ENCODE data around the gene RNF213. TPM values are rescaled to one million over a fixed set of nuclear protein-coding genes. Genes with fewer than 3 reads are reported as not detected.

RNF213 gene
- total and polyA plus RNA-seq, 2 of the 8 experiments (the other 6 are each of a cell fraction or from before 2014, with no cell fraction given), result 33.8 to 62.8 TPM

GRCh38 chr17:80397686-80398085 is 137.0 kb downstream of the RNF213 start:
- Histone ChIP-seq H4K20me1 (replicated peaks in 1 of 2; ENCODE audit: control insufficient read depth in 1 of 2, insufficient read depth in 2 of 2, low read length in 2 of 2) (peaks cover 2 to 3% of the 10 kb centered on the region in 2 experiments), H3K79me2 (ENCODE audit: control insufficient read depth in 1 of 2, insufficient read depth in 2 of 2, low read length in 2 of 2) (no peaks in the 10 kb centered on the region), H3K18ac (ENCODE audit: extremely low read depth, low read length) (no peak overlapping the region), H3K14ac (ENCODE audit: insufficient read length) (no peak overlapping the region), H3K9ac (replicated peaks in 1 of 4; ENCODE audit: extremely low read depth in 1 of 4, low read depth in 3 of 4, low read length in 3 of 4) (no peak overlapping the region), H3K23me2 (ENCODE audit: low read depth, low read length) (no peaks in the 10 kb centered on the region), H2BK20ac (ENCODE audit: low read length) (no peak overlapping the region), H3K27me3 (replicated peaks in 1 of 4; ENCODE audit: control insufficient read depth in 3 of 4, extremely low read depth in 1 of 4, insufficient read depth in 3 of 4, low read length in 3 of 4) (no peaks in the 10 kb centered on the region), H4K8ac (ENCODE audit: extremely low read depth, insufficient read depth, low read length) (no peak overlapping the region), H3K79me1 (ENCODE audit: low read depth, low read length) (no peaks in the 10 kb centered on the region), H3K9me3 (ENCODE audit: insufficient read depth in 2 of 2, low read depth in 1 of 2, low read length in 1 of 2) (no peaks in the 10 kb centered on the region), H2BK15ac (ENCODE audit: low read length) (no peak overlapping the region), H3K23ac (ENCODE audit: insufficient read length) (no peak overlapping the region), H2BK120ac (replicated peaks; ENCODE audit: low read depth, low read length) (no peak overlapping the region), H3K36me3 (ENCODE audit: control insufficient read depth in 2 of 4, insufficient read depth in 4 of 4, low read length in 3 of 4) (peaks cover 0 to 10% (median 0%) of the 10 kb centered on the region in 4 experiments; a peak in 2 of 8 replicates), H3K27ac (ENCODE audit: low read depth, low read length) (no peak overlapping the region), H4K5ac (ENCODE audit: insufficient read length, low read depth, low read length) (no peak overlapping the region), H2AK5ac (ENCODE audit: low read depth, low read length) (no peak overlapping the region), H2BK5ac (ENCODE audit: low read depth, low read length) (no peak overlapping the region), H2AFZ (ENCODE audit: low read length) (no peak overlapping the region), H3K4me1 (replicated peaks in 1 of 4; ENCODE audit: control insufficient read depth in 3 of 4, insufficient read depth in 4 of 4, low read length in 3 of 4) (peaks cover 0 to 12% (median 3%) of the 10 kb centered on the region in 4 experiments; a peak in 4 of 7 replicates), H3K4ac (replicated peaks; ENCODE audit: insufficient read length, low read depth, low read length) (no peak overlapping the region), H3K56ac (replicated peaks; ENCODE audit: insufficient read length, low read depth, low read length) (no peak overlapping the region), H3K4me3 (ENCODE audit: extremely low read depth in 1 of 4, insufficient read depth in 2 of 4, low read depth in 3 of 4, low read length in 4 of 4) (no peak overlapping the region), H2BK12ac (ENCODE audit: low read depth, low read length) (no peak overlapping the region), H4K91ac (replicated peaks; ENCODE audit: insufficient read length, low read length) (no peak overlapping the region), H3K4me2 (ENCODE audit: insufficient read depth in 1 of 2, low read depth in 2 of 2, low read length in 2 of 2) (no peak overlapping the region)
- FAIRE-seq (no peak), DNase-seq (ENCODE audit: low read depth in 1 of 2, low spot score in 2 of 2) (no peak)
- ChIA-PET POLR2A (ENCODE audit: partially characterized antibody) (interaction anchor here (1.3 kb wide), 1 partner anchor 49 kb away, joined by 3 read pairs; no protein-coding TSS in a partner anchor), CTCF (ENCODE audit: partially characterized antibody) (interaction anchor here (1.1 kb wide), 1 partner anchor 37 kb away, joined by 4 read pairs; no protein-coding TSS in a partner anchor)
- WGBS, 2 experiments (ENCODE audit: extremely low coverage in 1 of 2, insufficient coverage in 1 of 2, insufficient read length in 1 of 2, insufficient replicate concordance in 2 of 2, low coverage in 1 of 2, low lambda C conversion rate in 2 of 2, missing lambda C conversion rate in 1 of 2), result 86% methylated on average over 10 of the region's 10 CpGs; no CpG with 5 or more reads in 1 of the 2 experiments
- TF ChIP-seq JUN (IDR thresholded peaks at IDR 0.05; ENCODE audit: low read depth, low read length), result no peak
- no peak for TF ChIP-seq SIN3A (conservative IDR thresholded peaks at IDR 0.05 in 1 of 2, IDR thresholded peaks at IDR 0.05 in 1 of 2; ENCODE audit: low read depth in 1 of 2, low read length in 2 of 2)
- TF ChIP-seq, protein P1, sequence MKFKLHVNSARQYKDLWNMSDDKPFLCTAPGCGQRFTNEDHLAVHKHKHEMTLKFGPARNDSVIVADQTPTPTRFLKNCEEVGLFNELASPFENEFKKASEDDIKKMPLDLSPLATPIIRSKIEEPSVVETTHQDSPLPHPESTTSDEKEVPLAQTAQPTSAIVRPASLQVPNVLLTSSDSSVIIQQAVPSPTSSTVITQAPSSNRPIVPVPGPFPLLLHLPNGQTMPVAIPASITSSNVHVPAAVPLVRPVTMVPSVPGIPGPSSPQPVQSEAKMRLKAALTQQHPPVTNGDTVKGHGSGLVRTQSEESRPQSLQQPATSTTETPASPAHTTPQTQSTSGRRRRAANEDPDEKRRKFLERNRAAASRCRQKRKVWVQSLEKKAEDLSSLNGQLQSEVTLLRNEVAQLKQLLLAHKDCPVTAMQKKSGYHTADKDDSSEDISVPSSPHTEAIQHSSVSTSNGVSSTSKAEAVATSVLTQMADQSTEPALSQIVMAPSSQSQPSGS (IDR thresholded peaks at IDR 0.05; ENCODE audit: low read length), result no peak

Measured in H1 (cell line).